Measurements from ENCODE around the gene TOPAZ1. TPM values are rescaled to one million over a fixed set of nuclear protein-coding genes. Genes with fewer than 3 reads are reported as not detected.

Gene TOPAZ1
- total and polyA plus RNA-seq, 2 of the 13 experiments (the other 11 are each of a cell fraction or from before 2014, with no cell fraction given): not detected

DNA sequence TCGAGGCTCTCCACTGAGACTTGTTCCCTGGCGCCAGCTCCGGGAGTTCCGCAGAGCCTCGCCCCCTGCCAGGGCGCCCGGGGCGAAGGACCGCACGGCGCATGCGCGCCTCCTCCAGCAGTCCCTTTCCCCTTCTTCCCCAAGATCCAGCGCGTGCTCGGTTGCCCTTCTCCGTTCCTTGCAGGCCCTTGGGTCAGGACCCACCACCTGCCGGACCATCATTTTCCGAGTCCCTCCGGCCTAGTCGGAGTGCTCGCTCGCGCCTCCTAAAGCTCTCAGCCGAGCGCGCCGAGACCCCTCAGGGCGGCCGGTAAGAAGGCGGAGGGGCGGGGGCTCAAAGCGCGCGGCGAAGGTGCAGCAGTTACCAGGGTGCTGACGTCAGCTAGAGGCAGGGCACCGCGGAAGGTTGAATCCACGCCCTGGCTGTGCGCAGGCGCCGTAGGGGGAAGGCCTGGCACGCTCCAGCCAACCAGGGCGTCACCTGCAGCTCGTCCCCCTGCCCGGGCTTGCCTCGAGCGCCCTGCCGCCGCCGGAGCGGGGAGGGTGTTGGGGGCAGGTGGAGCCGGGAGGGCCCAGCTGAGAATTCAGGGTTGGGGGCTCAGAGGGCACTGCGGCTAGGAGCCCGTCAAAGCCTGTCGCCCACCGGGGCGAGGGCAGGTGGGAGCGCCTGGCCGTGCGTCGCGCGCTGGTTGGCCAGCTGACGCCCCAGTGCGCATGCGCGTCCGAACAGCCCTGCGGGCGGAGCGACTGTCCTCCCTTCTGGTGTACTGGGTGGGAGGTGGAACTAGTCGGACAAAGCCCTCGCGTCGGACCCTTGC is 96.5 kb downstream of the TOPAZ1 start, which contains the start of gene TCAIM (continued):
- TF ChIP-seq, protein P1, sequence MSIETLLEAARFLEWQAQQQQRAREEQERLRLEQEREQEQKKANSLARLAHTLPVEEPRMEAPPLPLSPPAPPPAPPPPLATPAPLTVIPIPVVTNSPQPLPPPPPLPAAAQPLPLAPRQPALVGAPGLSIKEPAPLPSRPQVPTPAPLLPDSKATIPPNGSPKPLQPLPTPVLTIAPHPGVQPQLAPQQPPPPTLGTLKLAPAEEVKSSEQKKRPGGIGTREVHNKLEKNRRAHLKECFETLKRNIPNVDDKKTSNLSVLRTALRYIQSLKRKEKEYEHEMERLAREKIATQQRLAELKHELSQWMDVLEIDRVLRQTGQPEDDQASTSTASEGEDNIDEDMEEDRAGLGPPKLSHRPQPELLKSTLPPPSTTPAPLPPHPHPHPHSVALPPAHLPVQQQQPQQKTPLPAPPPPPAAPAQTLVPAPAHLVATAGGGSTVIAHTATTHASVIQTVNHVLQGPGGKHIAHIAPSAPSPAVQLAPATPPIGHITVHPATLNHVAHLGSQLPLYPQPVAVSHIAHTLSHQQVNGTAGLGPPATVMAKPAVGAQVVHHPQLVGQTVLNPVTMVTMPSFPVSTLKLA (IDR thresholded peaks at IDR 0.05): peak; percentile 6; the same call in 1 of the 2 replicates
- TF ChIP-seq, protein P2, sequence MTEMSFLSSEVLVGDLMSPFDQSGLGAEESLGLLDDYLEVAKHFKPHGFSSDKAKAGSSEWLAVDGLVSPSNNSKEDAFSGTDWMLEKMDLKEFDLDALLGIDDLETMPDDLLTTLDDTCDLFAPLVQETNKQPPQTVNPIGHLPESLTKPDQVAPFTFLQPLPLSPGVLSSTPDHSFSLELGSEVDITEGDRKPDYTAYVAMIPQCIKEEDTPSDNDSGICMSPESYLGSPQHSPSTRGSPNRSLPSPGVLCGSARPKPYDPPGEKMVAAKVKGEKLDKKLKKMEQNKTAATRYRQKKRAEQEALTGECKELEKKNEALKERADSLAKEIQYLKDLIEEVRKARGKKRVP (CRISPR knock-in tag; IDR thresholded peaks at IDR 0.05): peak in 1 of 2 experiments; percentile 75; a peak in 2 of 4 replicates
- TF ChIP-seq EED (CRISPR knock-in tag; IDR thresholded peaks at IDR 0.05) (peak; percentile 99), FOXO1 (CRISPR knock-in tag; IDR thresholded peaks at IDR 0.05) (peak; percentile 13; the same call in 1 of the 2 replicates), SMARCE1 (IDR thresholded peaks at IDR 0.05; ENCODE audit: borderline replicate concordance) (no peak), TEAD2 (CRISPR knock-in tag; IDR thresholded peaks at IDR 0.05) (peak; percentile 62; the same call in 1 of the 2 replicates), SALL2 (CRISPR knock-in tag; IDR thresholded peaks at IDR 0.05) (peak; percentile 98), DMAP1 (CRISPR knock-in tag; IDR thresholded peaks at IDR 0.05) (peak; percentile 97), ZBTB42 (CRISPR knock-in tag; IDR thresholded peaks at IDR 0.05) (no peak; the same call in 1 of the 2 replicates), ATF3 (CRISPR knock-in tag; IDR thresholded peaks at IDR 0.05) (peak; percentile 78), ZNF282 (IDR thresholded peaks at IDR 0.05; ENCODE audit: partially characterized antibody) (no peak), FOXK1 (CRISPR knock-in tag; IDR thresholded peaks at IDR 0.05; ENCODE audit: borderline replicate concordance, low read depth) (no peak), MEF2D (CRISPR knock-in tag; IDR thresholded peaks at IDR 0.05) (peak; percentile 87), ZFYVE20 (CRISPR knock-in tag; IDR thresholded peaks at IDR 0.05; ENCODE audit: borderline replicate concordance, low read depth) (peak; percentile 79; the same call in 1 of the 2 replicates), TFAP4 (IDR thresholded peaks at IDR 0.05; ENCODE audit: borderline replicate concordance, low read depth) (peak; percentile 88), NCOA5 (CRISPR knock-in tag; IDR thresholded peaks at IDR 0.05) (no peak), ZNF496 (CRISPR knock-in tag; IDR thresholded peaks at IDR 0.05; ENCODE audit: insufficient replicate concordance) (no peak), HOXA7 (CRISPR knock-in tag; IDR thresholded peaks at IDR 0.05) (peak; percentile 93; the same call in 1 of the 2 replicates), ZNF766 (CRISPR knock-in tag; IDR thresholded peaks at IDR 0.05; ENCODE audit: borderline replicate concordance) (peak; percentile 97), TERF1 (CRISPR knock-in tag; IDR thresholded peaks at IDR 0.05) (no peak), BRD4 (CRISPR knock-in tag; IDR thresholded peaks at IDR 0.05) (peak; percentile 48; the same call in 1 of the 2 replicates)
- TF ChIP-seq, protein P3, sequence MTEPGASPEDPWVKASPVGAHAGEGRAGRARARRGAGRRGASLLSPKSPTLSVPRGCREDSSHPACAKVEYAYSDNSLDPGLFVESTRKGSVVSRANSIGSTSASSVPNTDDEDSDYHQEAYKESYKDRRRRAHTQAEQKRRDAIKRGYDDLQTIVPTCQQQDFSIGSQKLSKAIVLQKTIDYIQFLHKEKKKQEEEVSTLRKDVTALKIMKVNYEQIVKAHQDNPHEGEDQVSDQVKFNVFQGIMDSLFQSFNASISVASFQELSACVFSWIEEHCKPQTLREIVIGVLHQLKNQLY (CRISPR knock-in tag; IDR thresholded peaks at IDR 0.05): peak; percentile 48
- TF ChIP-seq, protein P4, sequence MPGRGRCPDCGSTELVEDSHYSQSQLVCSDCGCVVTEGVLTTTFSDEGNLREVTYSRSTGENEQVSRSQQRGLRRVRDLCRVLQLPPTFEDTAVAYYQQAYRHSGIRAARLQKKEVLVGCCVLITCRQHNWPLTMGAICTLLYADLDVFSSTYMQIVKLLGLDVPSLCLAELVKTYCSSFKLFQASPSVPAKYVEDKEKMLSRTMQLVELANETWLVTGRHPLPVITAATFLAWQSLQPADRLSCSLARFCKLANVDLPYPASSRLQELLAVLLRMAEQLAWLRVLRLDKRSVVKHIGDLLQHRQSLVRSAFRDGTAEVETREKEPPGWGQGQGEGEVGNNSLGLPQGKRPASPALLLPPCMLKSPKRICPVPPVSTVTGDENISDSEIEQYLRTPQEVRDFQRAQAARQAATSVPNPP (CRISPR knock-in tag; IDR thresholded peaks at IDR 0.05): peak; percentile 97

Measured in HepG2 (cell line).